ENCODE measurements around the gene ASPSCR1. TPM values are rescaled to one million over a fixed set of nuclear protein-coding genes. Genes with fewer than 3 reads are reported as not detected.

Gene ASPSCR1
- total and polyA plus RNA-seq, 10 donors = 20.2 to 58.8 (median 33.5) TPM

DNA sequence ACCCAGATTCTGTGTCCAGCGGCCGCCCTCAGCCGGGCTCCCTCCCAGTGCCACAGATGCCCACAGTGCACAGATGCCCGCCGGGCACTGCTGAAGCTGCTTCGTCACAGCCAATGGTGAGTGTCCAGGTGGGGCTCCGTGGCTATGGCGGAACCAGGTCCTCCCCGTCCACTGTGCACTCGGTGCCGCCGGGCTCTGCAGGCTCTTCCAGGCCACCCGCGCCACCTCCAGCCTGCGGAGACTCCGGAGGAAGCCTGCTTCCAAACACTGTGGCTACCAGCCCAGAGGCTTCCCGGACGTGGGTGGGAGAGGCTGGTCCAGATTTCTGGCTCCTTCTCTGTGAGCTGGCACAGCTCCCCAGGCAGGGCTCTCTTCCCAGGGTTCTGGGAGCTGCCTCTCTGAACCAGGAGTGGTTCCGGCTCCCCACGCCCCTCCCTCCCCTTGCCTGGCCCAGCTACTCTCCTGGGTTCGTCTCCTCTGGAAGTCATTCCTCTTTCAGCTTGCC lies 37.5 kb upstream of the ASPSCR1 start:
- TF ChIP-seq POLR2AphosphoS5 (IDR thresholded peaks at IDR 0.05) (no peak), POLR2A (IDR thresholded peaks at IDR 0.05) (no peak)
- TF ChIP-seq, protein P1, sequence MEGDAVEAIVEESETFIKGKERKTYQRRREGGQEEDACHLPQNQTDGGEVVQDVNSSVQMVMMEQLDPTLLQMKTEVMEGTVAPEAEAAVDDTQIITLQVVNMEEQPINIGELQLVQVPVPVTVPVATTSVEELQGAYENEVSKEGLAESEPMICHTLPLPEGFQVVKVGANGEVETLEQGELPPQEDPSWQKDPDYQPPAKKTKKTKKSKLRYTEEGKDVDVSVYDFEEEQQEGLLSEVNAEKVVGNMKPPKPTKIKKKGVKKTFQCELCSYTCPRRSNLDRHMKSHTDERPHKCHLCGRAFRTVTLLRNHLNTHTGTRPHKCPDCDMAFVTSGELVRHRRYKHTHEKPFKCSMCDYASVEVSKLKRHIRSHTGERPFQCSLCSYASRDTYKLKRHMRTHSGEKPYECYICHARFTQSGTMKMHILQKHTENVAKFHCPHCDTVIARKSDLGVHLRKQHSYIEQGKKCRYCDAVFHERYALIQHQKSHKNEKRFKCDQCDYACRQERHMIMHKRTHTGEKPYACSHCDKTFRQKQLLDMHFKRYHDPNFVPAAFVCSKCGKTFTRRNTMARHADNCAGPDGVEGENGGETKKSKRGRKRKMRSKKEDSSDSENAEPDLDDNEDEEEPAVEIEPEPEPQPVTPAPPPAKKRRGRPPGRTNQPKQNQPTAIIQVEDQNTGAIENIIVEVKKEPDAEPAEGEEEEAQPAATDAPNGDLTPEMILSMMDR (IDR thresholded peaks at IDR 0.05 in 8 of 11, conservative IDR thresholded peaks at IDR 0.05 in 3 of 11) = no peak
- intact Hi-C loops (cut with DNase I; ENCODE audit: low total_unique reads) = no loop called here
- WGBS, 5 donors = 84 to 92% (median 86%) methylated on average over 7 to 21 of the region's 21 CpGs
- Histone ChIP-seq H3K4me1 (peaks cover 0 to 28% (median 15%) of the 10 kb centered on the region in 6 donors), H3K27me3 (replicated peaks in 1 of 7) (peaks cover 0 to 93% (median 21%) of the 10 kb centered on the region in 7 donors), H3K36me3 (no peaks in the 10 kb centered on the region), H3K4me3 (no peak overlapping the region), H3K9me3 (no peaks in the 10 kb centered on the region), H3K27ac (no peak overlapping the region)
- no peak for DNase-seq

DNA sequence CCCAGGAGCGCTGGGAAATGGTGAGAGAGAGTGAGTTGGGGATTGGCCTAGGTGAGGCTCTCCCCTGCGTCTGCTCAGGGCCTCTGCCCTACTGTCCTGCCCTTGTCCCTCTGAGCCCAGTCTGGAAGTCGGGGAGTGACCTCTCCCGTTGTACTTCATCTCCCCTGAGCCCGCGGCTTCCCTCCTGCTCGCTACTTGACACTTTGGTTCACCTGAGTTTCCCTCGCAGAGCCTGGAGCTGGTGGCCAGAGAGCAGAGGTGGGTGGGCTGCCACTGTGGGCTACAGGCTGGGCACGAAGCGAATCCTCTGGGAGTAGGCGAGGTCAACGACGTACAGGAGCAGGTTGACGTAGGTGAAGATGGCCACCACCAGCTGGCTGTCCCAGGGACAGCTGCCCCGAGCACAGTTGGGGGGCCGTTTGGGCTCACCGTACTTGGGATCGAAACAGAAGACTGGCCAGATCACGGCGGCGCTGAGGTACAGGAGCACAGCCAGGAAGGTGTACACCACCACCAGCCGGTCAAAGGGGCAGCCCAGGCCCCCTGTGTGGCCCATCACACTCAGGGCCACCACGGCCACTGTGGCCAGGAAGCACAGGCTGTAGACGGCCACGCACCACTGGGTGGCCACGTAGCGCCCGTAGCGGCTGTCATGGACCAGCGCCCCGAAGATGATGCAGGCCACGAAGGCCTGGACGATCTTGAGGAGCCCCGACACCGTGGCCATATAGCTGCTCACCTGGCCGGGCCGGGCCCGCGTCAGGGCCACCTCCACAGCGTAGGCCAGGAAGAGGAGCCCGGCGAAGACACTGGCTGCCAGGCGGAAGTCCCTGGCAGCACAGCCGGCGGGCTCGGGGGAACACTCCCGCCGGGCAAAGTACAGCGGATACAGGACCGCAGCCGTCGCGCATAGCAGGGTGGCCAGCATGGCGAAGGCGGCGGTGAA lies 36.6 kb upstream of the ASPSCR1 start:
- 87 to 96% (median 92%) methylated on average over 28 to 56 of the region's 56 CpGs for WGBS, 5 donors
- no peak for DNase-seq
- Histone ChIP-seq H3K4me1 (peaks cover 0 to 28% (median 15%) of the 10 kb centered on the region in 6 donors), H3K36me3 (no peaks in the 10 kb centered on the region), H3K4me3 (no peak overlapping the region), H3K27ac (no peak overlapping the region), H3K9me3 (no peaks in the 10 kb centered on the region), H3K27me3 (replicated peaks in 1 of 7) (peaks cover 0 to 87% (median 21%) of the 10 kb centered on the region in 7 donors)
- intact Hi-C loops (cut with DNase I; ENCODE audit: low total_unique reads) = no loop called here
- TF ChIP-seq POLR2AphosphoS5 (IDR thresholded peaks at IDR 0.05) (no peak), POLR2A (IDR thresholded peaks at IDR 0.05) (no peak)
- TF ChIP-seq, protein P1 (IDR thresholded peaks at IDR 0.05 in 8 of 11, conservative IDR thresholded peaks at IDR 0.05 in 3 of 11) = no peak

DNA sequence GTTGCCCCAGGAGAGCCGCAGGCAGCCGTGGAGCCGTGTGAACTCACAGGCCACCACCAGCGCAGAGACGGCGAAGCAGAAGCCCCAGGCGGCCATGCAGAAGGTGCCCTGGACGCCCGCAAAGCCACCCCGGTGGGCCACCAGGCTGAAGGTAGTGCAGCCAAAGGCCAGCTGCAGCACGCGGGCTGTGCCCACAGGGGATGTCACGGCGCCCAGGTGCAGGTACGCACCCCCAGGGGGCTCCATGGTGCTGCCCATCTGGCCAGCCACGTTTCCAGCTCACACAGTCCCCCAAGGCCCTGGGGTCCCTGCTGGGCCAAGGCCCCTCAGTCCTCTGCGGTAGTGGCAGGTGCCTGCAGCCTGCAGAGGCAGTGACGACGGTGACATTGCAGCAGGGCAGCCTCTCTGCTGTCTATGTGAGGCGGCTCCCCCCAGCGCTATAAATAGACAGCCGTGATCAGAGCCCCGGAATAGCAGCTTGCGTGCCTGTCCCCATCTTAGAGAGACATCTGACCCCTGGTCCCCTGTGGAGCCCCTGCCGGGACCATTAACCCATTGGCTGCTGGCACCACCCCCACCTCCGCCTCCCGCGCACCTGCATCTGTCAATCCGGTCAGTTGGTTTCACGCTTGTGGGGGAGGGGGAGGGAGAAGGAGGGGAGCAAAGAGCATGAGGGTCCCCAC lies 35.8 kb upstream of the ASPSCR1 start:
- intact Hi-C loops (cut with DNase I; ENCODE audit: low total_unique reads) = no loop called here
- DNase-seq = no peak
- Histone ChIP-seq H3K27me3 (replicated peaks in 1 of 7) (peaks cover 0 to 80% (median 21%) of the 10 kb centered on the region in 7 donors), H3K9me3 (no peaks in the 10 kb centered on the region), H3K36me3 (no peaks in the 10 kb centered on the region), H3K27ac (no peak overlapping the region), H3K4me1 (peaks cover 0 to 20% (median 12%) of the 10 kb centered on the region in 6 donors), H3K4me3 (no peak overlapping the region)
- WGBS, 5 donors = 35 to 54% (median 45%) methylated on average over 16 to 30 of the region's 30 CpGs; no CpG with 5 or more reads in 1 of the 5 donors
- no peak for TF ChIP-seq POLR2AphosphoS5 (IDR thresholded peaks at IDR 0.05)

DNA sequence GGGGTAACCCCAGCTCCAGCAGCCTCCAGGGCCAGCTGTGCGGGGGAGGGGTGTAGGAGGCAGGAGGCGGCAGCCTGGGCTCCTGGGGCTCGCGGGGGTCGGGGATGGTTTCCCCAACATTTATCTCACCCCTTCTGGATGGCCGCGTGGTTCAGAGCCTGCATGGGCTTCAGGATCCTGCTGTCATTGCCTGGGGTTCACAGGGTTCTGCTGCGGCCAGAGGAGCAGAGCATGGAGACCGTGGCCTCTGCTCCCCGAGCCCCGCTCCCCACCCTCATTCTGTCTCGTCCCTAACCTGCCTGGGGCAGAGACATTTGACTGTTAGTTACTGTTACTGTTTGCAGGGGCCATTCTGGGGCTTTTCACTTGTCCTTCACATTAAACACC lies 35.3 kb upstream of the ASPSCR1 start:
- H3K4me1 ChIP-seq = peaks cover 0 to 14% (median 7%) of the 10 kb centered on the region in 6 donors
- TF ChIP-seq, protein P1 (IDR thresholded peaks at IDR 0.05 in 8 of 11, conservative IDR thresholded peaks at IDR 0.05 in 3 of 11) = no peak
- TF ChIP-seq POLR2A (IDR thresholded peaks at IDR 0.05) = no peak
- TF ChIP-seq POLR2AphosphoS5 (IDR thresholded peaks at IDR 0.05) = no peak
- intact Hi-C loops (cut with DNase I; ENCODE audit: low total_unique reads) = no loop called here
- H3K36me3 ChIP-seq = no peaks in the 10 kb centered on the region
- no peak overlapping the region for H3K27ac ChIP-seq
- no peaks in the 10 kb centered on the region for H3K9me3 ChIP-seq
- no peak overlapping the region for H3K4me3 ChIP-seq
- 52 to 78% (median 66%) methylated on average over 7 to 12 of the region's 12 CpGs for WGBS, 5 donors
- no peak for DNase-seq
- H3K27me3 ChIP-seq (replicated peaks in 1 of 7) = peaks cover 0 to 75% (median 21%) of the 10 kb centered on the region in 7 donors

Data from spleen (tissue), 11 donors.